HG03066 (cell line): Measurements from ENCODE around the gene TAGLN.

Experiments used
- ATAC-seq: cut with Tn5 transposase; IDR thresholded peaks from one replicate; pipeline ENCODE4 v1.9.1; 2021; ENCODE audit warnings: low read depth; ENCODE audit not compliant: unreplicated experiment

TAGLN gene

DNA sequence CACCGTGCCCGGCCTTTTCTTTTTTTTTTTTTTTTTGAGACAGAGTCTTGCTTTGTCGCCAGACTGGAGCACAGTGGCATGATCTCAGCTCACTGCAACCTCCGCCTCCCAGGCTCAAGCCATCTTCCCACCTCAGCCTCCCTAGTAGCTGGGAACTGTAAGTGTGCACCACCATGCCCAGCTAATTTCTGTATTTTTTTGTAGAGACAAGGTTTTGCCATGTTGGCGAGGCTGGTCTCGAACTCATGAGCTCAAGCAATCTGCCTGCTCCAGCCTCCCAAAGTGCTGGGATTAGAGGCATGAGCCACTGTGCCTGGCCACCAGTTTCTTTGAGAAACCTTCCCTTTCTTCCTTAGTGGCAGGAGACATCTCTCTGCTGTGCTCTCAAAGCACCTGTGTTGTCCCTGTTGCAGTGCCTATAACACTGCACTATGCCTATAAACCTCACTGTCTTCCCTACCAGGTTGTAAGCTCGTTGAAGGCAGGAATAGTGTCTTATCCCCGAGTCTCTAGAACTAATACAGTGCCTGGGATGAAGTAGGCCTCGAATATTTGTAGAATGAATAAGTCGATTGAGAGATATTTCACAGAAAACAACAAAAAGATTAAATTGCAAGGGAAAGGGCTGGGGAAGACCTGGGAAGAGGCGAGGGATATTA, 13.7 kb downstream of the TAGLN start:
- ATAC-seq: no peak

DNA sequence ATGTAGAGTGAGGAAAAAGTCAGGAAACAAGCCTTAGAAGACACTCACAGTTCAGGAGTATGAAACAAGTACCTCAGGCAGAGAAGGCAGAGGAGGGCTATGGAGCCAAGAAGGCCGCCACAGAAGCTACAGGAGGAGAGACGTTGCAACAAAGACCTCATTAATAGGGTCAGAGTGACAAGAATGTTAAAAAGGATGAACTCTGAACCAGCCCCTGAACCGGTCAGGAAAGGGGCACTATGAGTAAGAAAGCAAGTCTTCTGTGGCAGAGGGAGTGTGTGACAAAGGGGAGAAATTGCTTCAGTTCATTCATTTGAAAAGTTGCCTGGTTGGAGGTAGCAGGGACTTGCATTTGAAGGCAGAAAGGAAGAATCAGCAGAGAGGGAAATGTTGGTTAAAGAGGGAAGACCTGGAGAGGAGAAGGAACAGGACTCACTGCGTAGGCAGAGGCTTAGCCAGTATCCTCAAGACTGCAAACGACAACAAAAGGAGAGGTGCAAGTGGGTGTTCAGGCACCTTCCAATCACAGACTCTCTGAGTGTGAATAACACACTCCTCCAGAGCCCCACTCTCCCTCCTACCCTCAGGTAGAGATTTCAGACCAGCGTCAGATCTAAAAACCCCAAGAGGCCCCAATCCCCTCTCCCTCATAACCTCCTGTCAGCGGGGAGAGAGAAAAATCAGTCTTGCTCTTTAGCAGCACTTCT, 15.4 kb downstream of the TAGLN start:
- no peak for ATAC-seq

- no peak for ATAC-seq
Measured at GRCh38 chr11:117217141-117218084, 18.2 kb downstream of the TAGLN start.

- ATAC-seq: no peak
Measured at GRCh38 chr11:117218133-117218915, 19.2 kb downstream of the TAGLN start.

DNA sequence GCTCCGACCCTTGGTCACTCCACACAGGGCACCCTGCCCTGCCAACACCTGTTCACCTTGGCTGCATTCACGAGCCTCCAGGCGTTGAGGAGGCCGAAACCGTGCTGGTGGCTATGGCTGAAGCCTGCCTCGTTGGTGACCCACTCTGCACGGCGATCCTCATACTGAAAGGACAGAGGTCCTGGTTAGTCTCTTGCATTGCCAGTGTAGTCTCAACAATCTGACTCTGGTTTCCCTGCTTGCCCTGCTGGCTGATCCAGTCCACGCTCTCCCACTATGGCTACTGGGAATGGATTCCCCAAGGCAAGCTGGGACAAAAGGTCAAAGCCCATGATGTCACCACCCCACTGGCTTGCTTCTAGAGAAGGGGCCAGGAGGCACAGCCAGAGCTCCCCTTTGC, 19.8 kb downstream of the TAGLN start:
- no peak for ATAC-seq

DNA sequence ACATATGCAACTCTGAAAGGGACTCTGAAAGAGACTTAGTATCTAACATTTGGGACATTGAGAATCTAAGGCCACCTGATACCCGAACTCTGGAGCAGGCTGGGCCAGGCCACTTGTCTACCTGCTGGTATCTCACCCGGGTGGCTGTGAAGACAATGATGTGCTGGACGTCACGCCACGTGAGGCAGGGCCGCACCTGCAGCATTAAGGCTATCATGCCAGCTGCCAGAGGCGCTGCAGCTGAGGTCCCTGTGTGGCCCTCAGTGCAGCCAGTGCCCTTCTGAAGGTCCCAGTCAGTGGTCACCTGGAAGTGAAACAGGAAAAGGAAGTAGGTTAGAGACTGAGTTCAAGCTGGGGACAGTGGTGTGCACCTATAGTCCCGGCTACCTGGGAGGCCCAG, 20.3 kb downstream of the TAGLN start:
- ATAC-seq: no peak

DNA sequence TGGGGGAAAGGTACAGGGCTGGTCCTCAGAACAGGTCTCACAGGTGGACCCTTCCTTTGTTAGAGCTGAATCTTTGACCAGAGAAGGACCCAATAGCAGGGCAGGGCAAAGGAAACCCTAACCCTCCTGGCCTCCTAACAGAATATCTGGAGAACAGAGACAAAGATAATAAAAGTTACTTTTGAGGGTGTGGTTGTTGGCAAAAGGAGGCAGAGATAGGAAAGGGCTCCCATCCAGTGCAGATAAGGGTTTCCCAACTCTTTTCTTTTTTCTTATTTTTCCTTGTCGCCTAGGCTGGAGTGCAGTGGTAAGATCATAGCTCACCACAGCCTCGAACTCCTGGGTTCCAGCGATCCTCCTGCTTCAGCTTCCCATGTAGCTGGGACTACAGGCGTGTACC, 20.8 kb downstream of the TAGLN start:
- ATAC-seq: no peak

DNA sequence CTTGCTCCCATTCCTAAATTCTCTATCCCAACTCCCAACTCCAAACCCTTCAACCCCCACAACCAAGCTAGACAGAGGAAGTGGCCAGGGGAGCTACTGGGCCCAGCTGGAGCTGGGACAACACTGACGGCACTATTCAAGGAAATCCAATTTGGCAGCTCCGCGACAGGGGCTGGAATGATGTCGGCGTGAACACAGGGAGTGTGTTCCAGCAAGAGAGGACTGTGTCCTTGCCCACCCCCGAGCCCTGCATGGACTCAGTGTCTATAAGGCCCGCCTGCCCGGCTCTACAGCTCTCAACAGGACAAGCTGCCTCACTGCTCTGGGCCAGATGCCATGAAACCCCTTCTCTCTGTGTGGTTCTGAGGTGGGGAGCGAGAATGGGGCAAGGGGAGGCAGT, 21.4 kb downstream of the TAGLN start:
- ATAC-seq: no peak

- ATAC-seq: no peak
Measured at GRCh38 chr11:117220999-117221774, 22.0 kb downstream of the TAGLN start.

GRCh38 chr11:117221775-117222517, 22.8 kb downstream of the TAGLN start:
- no peak for ATAC-seq

- no peak for ATAC-seq
Measured at GRCh38 chr11:117222991-117223740, 24.0 kb downstream of the TAGLN start.

DNA sequence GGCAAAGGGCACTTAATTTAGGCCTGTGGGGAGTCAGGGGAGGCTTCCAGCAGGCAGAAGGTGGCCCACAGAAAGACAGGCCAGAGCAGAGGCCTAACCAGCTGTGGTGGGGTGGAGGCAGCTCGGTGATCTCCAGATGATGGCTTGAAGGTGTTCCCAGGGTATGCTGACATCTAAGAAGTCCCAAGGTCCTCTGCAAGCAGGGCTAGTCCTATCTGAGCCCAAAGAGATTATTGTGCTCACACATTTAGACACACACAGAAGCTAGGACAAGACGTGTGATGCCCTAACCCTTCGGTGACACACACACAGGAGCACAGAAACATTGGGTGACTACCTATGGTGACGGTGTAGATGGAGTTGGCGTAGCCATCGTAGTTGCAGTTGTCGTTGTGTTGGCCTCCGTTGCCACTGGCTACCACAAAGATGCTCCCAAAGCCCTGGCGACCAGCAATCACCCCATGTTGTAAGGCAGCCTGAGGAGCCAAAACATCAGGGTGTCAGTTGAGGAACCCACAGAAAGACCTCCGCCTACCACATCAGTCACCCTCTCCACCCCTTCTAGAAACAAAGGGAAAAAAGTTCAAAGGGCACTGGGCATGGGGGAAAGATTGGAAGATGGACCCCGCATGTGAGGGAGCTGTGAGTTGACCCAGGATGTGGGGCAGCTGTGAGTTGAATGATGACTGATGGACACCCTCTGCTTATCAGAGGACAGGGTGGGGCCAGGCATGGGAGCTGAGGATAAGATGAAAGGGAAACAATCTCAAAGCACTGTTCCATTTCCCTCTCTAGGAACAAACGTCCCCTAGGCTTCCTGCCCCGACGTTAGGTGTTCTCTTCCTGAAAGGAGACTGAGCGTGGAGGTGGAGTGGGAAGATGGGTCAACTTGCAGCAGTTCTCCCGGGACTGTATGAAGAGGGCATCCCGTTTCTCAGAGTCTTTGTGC, 24.8 kb downstream of the TAGLN start:
- ATAC-seq: no peak

DNA sequence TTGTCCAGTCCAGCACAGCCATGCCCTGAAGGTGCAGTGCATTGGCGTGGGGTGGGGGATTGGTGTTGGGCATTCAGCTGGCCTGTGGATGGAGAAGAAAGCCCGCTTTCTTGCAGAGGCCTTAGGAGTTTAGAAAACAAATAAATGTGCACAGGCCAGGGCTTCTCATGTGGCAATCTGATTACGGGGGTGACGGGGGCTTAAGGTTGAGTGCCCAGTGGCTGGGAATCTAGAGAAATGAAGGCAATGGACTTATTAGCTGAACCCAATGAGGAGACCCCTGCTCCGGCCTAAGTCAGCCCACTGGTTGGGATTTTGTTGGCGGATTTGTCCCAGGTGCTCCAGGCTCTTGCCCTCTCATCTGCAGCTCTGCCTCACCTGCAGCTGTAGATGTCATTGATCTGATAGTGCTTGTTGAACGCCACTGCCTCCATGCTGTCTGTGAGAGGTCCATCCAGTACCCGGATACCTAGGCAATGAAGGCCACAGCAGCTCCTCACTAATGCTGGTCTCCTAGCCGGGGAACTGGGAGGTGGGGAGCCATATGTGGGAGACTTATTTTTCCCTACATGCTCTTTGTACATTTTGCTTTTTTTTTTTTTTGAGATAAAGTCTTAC, 26.5 kb downstream of the TAGLN start:
- no peak for ATAC-seq

- ATAC-seq: no peak
Measured at GRCh38 chr11:117226388-117227385, 27.5 kb downstream of the TAGLN start.

GRCh38 chr11:117228091-117228490, 28.9 kb downstream of the TAGLN start:
- no peak for ATAC-seq

GRCh38 chr11:117229411-117229810, 30.2 kb downstream of the TAGLN start:
- no peak for ATAC-seq
